ENCODE results near the gene YARS1. TPM values are rescaled to one million over a fixed set of nuclear protein-coding genes. Genes with fewer than 3 reads are reported as not detected.
A peak's percentile ranks its signal among the peaks of the same experiment; 100 is the strongest.

YARS1 gene
- polyA plus RNA-seq, 2 of the 4 experiments (the other 2 are of a cell fraction), result 92.5 to 103 TPM

GRCh38 chr1:32755098-32755809, 61.9 kb downstream of the YARS1 start:
- no peak for ATAC-seq
- CTCF ChIA-PET, result interaction anchor here (0.9 to 11.1 kb wide), 5 partner anchors 10 to 43 kb away, joined by 3 to 62 read pairs (median 7); no protein-coding TSS in a partner anchor

DNA sequence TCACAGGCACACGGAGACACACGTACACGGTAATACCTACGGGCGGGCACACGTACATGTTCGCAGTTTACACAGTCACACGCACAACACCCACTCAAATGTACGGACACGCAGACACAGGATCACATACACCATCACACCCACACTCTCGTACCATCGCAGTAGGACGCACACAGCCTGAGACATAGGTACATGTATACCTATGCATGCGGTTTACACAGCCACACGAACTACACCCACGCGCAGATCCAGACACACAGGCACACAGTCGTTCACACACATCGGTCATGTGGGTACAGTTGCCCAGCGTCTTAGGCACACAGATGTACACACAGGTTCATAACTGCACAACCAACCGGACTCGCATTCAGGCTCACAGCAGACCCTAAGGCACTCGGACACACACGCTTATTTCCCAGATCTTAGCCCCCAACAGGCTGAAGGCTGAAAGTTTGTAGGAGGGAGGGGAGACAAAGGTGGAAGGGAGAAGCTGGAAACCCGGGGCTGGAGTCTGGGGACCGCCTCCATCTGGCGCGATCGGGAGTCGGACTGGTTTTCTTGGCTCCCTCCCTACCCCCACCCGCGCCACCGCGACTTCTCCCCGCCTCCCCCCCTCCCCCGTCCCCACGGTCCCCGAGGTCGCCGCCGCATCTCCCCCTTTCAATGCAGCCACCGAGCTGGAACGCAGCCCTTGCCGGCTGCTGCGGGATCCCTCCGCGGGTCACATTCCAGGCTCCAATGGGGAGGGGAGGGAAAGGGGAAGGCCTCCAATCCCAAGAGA, 62.7 kb downstream of the YARS1 start:
- ChIA-PET POLR2A (no interaction called here), CTCF (interaction anchor here (1.2 to 11.1 kb wide), 2 partner anchors 18 to 42 kb away, joined by 4 to 62 read pairs; no protein-coding TSS in a partner anchor)
- H3K9me3 ChIP-seq, result no peaks in the 10 kb centered on the region
- H3K4me1 ChIP-seq, result peaks cover 48% of the 10 kb centered on the region
- no peak overlapping the region for H3K4me3 ChIP-seq
- 93% methylated on average over 32 of the region's 47 CpGs for WGBS (ENCODE audit: missing lambda C conversion rate)
- FAIRE-seq (no peak), DNase-seq (ENCODE audit: low read depth in 1 of 2, low spot score in 1 of 2) (no peak), ATAC-seq (no peak)
- H3K4me2 ChIP-seq, result no peak overlapping the region
- peak overlapping the region in 1 of 2 experiments; percentile 99; a peak in 3 of 6 replicates for H3K27ac ChIP-seq
- TF ChIP-seq POLR2AphosphoS2 (conservative IDR thresholded peaks at IDR 0.05; ENCODE audit: low read length), result no peak
- TF ChIP-seq REST (IDR thresholded peaks at IDR 0.05), result no peak
- no peak for TF ChIP-seq HOXB5 (CRISPR knock-in tag; IDR thresholded peaks at IDR 0.05)
- no peak for TF ChIP-seq KDM5A (IDR thresholded peaks at IDR 0.05)
- no peak for TF ChIP-seq CEBPB (IDR thresholded peaks at IDR 0.05)
- TF ChIP-seq ZNF302 (CRISPR knock-in tag; IDR thresholded peaks at IDR 0.05), result no peak
- TF ChIP-seq NFE2L2 (conservative IDR thresholded peaks at IDR 0.05; ENCODE audit: low read length), result no peak
- TF ChIP-seq, protein P1, sequence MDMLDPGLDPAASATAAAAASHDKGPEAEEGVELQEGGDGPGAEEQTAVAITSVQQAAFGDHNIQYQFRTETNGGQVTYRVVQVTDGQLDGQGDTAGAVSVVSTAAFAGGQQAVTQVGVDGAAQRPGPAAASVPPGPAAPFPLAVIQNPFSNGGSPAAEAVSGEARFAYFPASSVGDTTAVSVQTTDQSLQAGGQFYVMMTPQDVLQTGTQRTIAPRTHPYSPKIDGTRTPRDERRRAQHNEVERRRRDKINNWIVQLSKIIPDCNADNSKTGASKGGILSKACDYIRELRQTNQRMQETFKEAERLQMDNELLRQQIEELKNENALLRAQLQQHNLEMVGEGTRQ (IDR thresholded peaks at IDR 0.05), result no peak
- no peak for TF ChIP-seq RARB (CRISPR knock-in tag; IDR thresholded peaks at IDR 0.05)
- TF ChIP-seq PHF8 (IDR thresholded peaks at IDR 0.05; ENCODE audit: borderline replicate concordance, low read depth), result no peak
- TF ChIP-seq NPAS2 (CRISPR knock-in tag; IDR thresholded peaks at IDR 0.05; ENCODE audit: borderline replicate concordance), result no peak

More at GRCh38 chr1:32755098-32755809, 61.9 kb downstream of the YARS1 start:
- H3K27ac ChIP-seq, result peak overlapping the region in 1 of 2 experiments; percentile 99; a peak in 3 of 6 replicates
- H3K4me3 ChIP-seq, result no peak overlapping the region
- DNase-seq (ENCODE audit: low read depth in 1 of 2, low spot score in 1 of 2) (no peak), FAIRE-seq (no peak)
- WGBS (ENCODE audit: missing lambda C conversion rate), result 93% methylated on average over 10 of the region's 10 CpGs
- H3K4me1 ChIP-seq, result peaks cover 55% of the 10 kb centered on the region
- H3K4me2 ChIP-seq, result no peak overlapping the region
- POLR2A ChIA-PET, result no interaction called here
- no peaks in the 10 kb centered on the region for H3K9me3 ChIP-seq
- TF ChIP-seq HOXA7 (CRISPR knock-in tag; IDR thresholded peaks at IDR 0.05), result no peak
- TF ChIP-seq RFX5 (IDR thresholded peaks at IDR 0.05), result no peak
- TF ChIP-seq, protein P2, sequence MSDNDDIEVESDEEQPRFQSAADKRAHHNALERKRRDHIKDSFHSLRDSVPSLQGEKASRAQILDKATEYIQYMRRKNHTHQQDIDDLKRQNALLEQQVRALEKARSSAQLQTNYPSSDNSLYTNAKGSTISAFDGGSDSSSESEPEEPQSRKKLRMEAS (IDR thresholded peaks at IDR 0.05), result no peak
- TF ChIP-seq REST (IDR thresholded peaks at IDR 0.05), result no peak
- no peak for TF ChIP-seq EP300 (IDR thresholded peaks at IDR 0.05)
- TF ChIP-seq KDM5A (IDR thresholded peaks at IDR 0.05), result no peak
- TF ChIP-seq HEYL (CRISPR knock-in tag; IDR thresholded peaks at IDR 0.05), result no peak
- TF ChIP-seq SMC3 (IDR thresholded peaks at IDR 0.05), result no peak
- no peak for TF ChIP-seq ESRRA (IDR thresholded peaks at IDR 0.05; ENCODE audit: borderline replicate concordance, low read length)
- no peak for TF ChIP-seq NR3C1 (IDR thresholded peaks at IDR 0.05)
- TF ChIP-seq BCL3 (IDR thresholded peaks at IDR 0.05), result no peak
- no peak for TF ChIP-seq POLR2A (IDR thresholded peaks at IDR 0.05; ENCODE audit: low read length)

All from A549 (cell line).